HEK293 (cell line): ENCODE data around the gene NSD1.
A peak's percentile ranks its signal among the peaks of the same experiment; 100 is the strongest.

ENCODE experiments used
- CTCF ChIA-PET: fragments of 350-600 bp; formaldehyde crosslinking; extraction: SDS; loops from one replicate; lab custom pipeline; 2021; ENCODE audit warnings: antibody characterized with exemption; lab: Yijun Ruan, JAX
- POLR2A ChIA-PET: fragments of 300-600 bp; formaldehyde crosslinking; extraction: SDS; loops from one replicate; lab custom pipeline; 2020; ENCODE audit warnings: antibody characterized with exemption, inconsistent platforms; lab: Yijun Ruan, JAX
- H3K27ac ChIP-seq: fragments of 200-500 bp; sonication (Bioruptor generic); 2 replicates; pipeline ENCODE4 v1.5.1; 2014; ENCODE audit warnings: low read depth, low read length, control low read depth, inconsistent platforms; ENCODE audit errors: extremely low read depth
- H3K36me3 ChIP-seq, 2 experiments: fragments of 200-500 bp in 1 of 2; sonication (Bioruptor generic) in 1 of 2; 1 replicate in 1 of 2; 2 replicates in 1 of 2; pipeline ENCODE4 v1.5.1; 2014 to 2017; ENCODE audit warnings: inconsistent platforms in 2 of 2, low read length in 2 of 2; ENCODE audit not compliant: control insufficient read depth in 2 of 2, insufficient read depth in 1 of 2
- H3K4me1 ChIP-seq: fragments of 200-500 bp; sonication (Bioruptor generic); 2 replicates; pipeline ENCODE4 v1.5.1; 2014; ENCODE audit warnings: mild to moderate bottlenecking, low read length, inconsistent platforms; ENCODE audit not compliant: control insufficient read depth, insufficient read depth
- H3K4me3 ChIP-seq: 2 replicates; pipeline ENCODE4 v1.5.1; 2011; ENCODE audit warnings: low read depth, mild to moderate bottlenecking, control low read depth, low read length, moderate library complexity
- H3K9me3 ChIP-seq: fragments of 200-500 bp; sonication (Bioruptor generic); 2 replicates; pipeline ENCODE4 v1.5.1; 2014; ENCODE audit warnings: low read depth, low read length, inconsistent platforms; ENCODE audit not compliant: control insufficient read depth, insufficient read depth
- CTCF ChIP-seq: fragments of 450-650 bp; formaldehyde crosslinking; IDR thresholded peaks from 2 replicates; pipeline ENCODE4 v1.5.1; 2016; ENCODE audit warnings: missing biosample characterization, missing genetic modification characterization
- EGR2 ChIP-seq: fragments of 450-650 bp; formaldehyde crosslinking; IDR thresholded peaks from 2 replicates; pipeline ENCODE4 v1.5.1; 2016; ENCODE audit warnings: low read depth, missing biosample characterization, missing genetic modification characterization
- KLF10 ChIP-seq: fragments of 450-650 bp; IDR thresholded peaks from 2 replicates; pipeline ENCODE4 v1.5.1; 2018; ENCODE audit warnings: missing biosample characterization, mild to moderate bottlenecking, missing genetic modification characterization
- KLF7 ChIP-seq: fragments of 450-650 bp; formaldehyde crosslinking; IDR thresholded peaks from 2 replicates; pipeline ENCODE4 v1.5.1; 2016; ENCODE audit warnings: missing biosample characterization, missing genetic modification characterization, borderline replicate concordance
- KLF9 ChIP-seq: fragments of 450-650 bp; formaldehyde crosslinking; IDR thresholded peaks from 2 replicates; pipeline ENCODE4 v1.5.1; 2016; ENCODE audit warnings: missing biosample characterization, missing genetic modification characterization, low read depth
- OVOL3 ChIP-seq: fragments of 450-650 bp; formaldehyde crosslinking; IDR thresholded peaks from 2 replicates; pipeline ENCODE4 v1.5.1; 2016; ENCODE audit warnings: missing biosample characterization, missing genetic modification characterization
- YY2 ChIP-seq: fragments of 450-650 bp; formaldehyde crosslinking; IDR thresholded peaks from 2 replicates; pipeline ENCODE4 v1.5.1; 2016; ENCODE audit warnings: missing biosample characterization, missing genetic modification characterization
- ZBTB48 ChIP-seq: fragments of 450-650 bp; formaldehyde crosslinking; IDR thresholded peaks from 2 replicates; pipeline ENCODE4 v1.5.1; 2016; ENCODE audit warnings: missing biosample characterization, missing genetic modification characterization
- ZNF132 ChIP-seq: fragments of 450-650 bp; formaldehyde crosslinking; IDR thresholded peaks from 2 replicates; pipeline ENCODE4 v1.5.1; 2017; ENCODE audit warnings: missing biosample characterization, missing genetic modification characterization, borderline replicate concordance
- ZNF16 ChIP-seq: fragments of 450-650 bp; formaldehyde crosslinking; IDR thresholded peaks from 2 replicates; pipeline ENCODE4 v1.5.1; 2016; ENCODE audit warnings: low read depth, missing biosample characterization, missing genetic modification characterization
- ZNF174 ChIP-seq: fragments of 450-650 bp; formaldehyde crosslinking; IDR thresholded peaks from 2 replicates; pipeline ENCODE4 v1.5.0; 2017; ENCODE audit warnings: missing biosample characterization, mild to moderate bottlenecking, missing genetic modification characterization
- ZNF473 ChIP-seq: fragments of 450-650 bp; formaldehyde crosslinking; IDR thresholded peaks from 2 replicates; pipeline ENCODE4 v1.5.1; 2017; ENCODE audit warnings: missing biosample characterization, missing genetic modification characterization
- ZNF501 ChIP-seq: fragments of 450-650 bp; formaldehyde crosslinking; IDR thresholded peaks from 2 replicates; pipeline ENCODE4 v1.5.1; 2016; ENCODE audit warnings: missing biosample characterization, missing genetic modification characterization
- TF ChIP-seq, protein P1 (sequence below): fragments of 450-650 bp; formaldehyde crosslinking; IDR thresholded peaks from 2 replicates; pipeline ENCODE4 v1.5.1; 2016; ENCODE audit warnings: missing biosample characterization, missing genetic modification characterization
- TF ChIP-seq, protein P2 (sequence below): fragments of 450-650 bp; formaldehyde crosslinking; IDR thresholded peaks from 2 replicates; pipeline ENCODE4 v1.5.1; 2016; ENCODE audit warnings: missing biosample characterization, missing genetic modification characterization, low read depth
- TF ChIP-seq, protein P3 (sequence below): fragments of 450-650 bp; formaldehyde crosslinking; IDR thresholded peaks from 2 replicates; pipeline ENCODE4 v1.5.1; 2016; ENCODE audit warnings: missing biosample characterization, missing genetic modification characterization, borderline replicate concordance

Gene NSD1

GRCh38 chr5:177308740-177309139, 175.2 kb downstream of the NSD1 start:
- POLR2A ChIA-PET = interaction anchor here (1.1 to 1.4 kb wide), 6 partner anchors 8 to 187 kb away, joined by 3 to 5 read pairs (median 4); no protein-coding TSS in a partner anchor

GRCh38 chr5:177309351-177310191, 176.0 kb downstream of the NSD1 start:
- Histone ChIP-seq H3K4me3 (no peak overlapping the region), H3K36me3 (peaks cover 4 to 50% of the 10 kb centered on the region in 2 experiments; a peak in 2 of 3 replicates), H3K9me3 (no peaks in the 10 kb centered on the region), H3K4me1 (peaks cover 11% of the 10 kb centered on the region), H3K27ac (no peak overlapping the region)
- CTCF ChIA-PET = interaction anchor here (0.6 to 3.3 kb wide), 47 partner anchors 9 to 679 kb away, joined by 3 to 23 read pairs (median 4); partner anchors contain the start of genes DDX41, EIF4E1B, LMAN2 and PDLIM7
- POLR2A ChIA-PET = interaction anchor here (1.0 to 1.5 kb wide), 12 partner anchors 9 to 188 kb away, joined by 3 to 6 read pairs (median 4); partner anchors contain the start of genes GRK6, LMAN2 and PDLIM7
- TF ChIP-seq ZBTB48 (peak; percentile 78), OVOL3 (tag by site-specific recombination) (no peak), KLF9 (tag by site-specific recombination) (no peak), ZNF174 (tag by site-specific recombination) (no peak), ZNF473 (tag by site-specific recombination) (no peak), ZNF16 (no peak), KLF10 (no peak), ZNF501 (tag by site-specific recombination) (no peak), CTCF (tag by site-specific recombination) (peak; percentile 90), KLF7 (no peak), ZNF132 (tag by site-specific recombination) (no peak), YY2 (tag by site-specific recombination) (no peak)
- TF ChIP-seq, protein P1, sequence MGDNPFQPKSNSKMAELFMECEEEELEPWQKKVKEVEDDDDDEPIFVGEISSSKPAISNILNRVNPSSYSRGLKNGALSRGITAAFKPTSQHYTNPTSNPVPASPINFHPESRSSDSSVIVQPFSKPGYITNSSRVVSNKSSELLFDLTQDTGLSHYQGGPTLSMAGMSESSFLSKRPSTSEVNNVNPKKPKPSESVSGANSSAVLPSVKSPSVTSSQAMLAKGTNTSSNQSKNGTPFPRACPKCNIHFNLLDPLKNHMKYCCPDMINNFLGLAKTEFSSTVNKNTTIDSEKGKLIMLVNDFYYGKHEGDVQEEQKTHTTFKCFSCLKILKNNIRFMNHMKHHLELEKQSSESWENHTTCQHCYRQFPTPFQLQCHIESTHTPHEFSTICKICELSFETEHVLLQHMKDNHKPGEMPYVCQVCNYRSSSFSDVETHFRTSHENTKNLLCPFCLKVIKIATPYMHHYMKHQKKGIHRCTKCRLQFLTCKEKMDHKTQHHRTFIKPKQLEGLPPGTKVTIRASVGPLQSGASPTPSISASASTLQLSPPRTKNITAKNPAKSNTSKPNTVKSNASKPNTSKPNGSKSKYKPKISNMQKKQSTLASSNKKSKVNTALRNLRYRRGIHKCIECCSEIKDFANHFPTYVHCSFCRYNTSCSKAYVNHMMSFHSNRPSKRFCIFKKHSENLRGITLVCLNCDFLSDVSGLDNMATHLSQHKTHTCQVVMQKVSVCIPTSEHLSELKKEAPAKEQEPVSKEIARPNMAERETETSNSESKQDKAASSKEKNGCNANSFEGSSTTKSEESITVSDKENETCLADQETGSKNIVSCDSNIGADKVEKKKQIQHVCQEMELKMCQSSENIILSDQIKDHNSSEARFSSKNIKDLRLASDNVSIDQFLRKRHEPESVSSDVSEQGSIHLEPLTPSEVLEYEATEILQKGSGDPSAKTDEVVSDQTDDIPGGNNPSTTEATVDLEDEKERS (tag by site-specific recombination) = no peak
- TF ChIP-seq, protein P2, sequence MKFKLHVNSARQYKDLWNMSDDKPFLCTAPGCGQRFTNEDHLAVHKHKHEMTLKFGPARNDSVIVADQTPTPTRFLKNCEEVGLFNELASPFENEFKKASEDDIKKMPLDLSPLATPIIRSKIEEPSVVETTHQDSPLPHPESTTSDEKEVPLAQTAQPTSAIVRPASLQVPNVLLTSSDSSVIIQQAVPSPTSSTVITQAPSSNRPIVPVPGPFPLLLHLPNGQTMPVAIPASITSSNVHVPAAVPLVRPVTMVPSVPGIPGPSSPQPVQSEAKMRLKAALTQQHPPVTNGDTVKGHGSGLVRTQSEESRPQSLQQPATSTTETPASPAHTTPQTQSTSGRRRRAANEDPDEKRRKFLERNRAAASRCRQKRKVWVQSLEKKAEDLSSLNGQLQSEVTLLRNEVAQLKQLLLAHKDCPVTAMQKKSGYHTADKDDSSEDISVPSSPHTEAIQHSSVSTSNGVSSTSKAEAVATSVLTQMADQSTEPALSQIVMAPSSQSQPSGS (tag by site-specific recombination) = no peak

More at GRCh38 chr5:177308740-177309139, 175.2 kb downstream of the NSD1 start:
- TF ChIP-seq, protein P3, sequence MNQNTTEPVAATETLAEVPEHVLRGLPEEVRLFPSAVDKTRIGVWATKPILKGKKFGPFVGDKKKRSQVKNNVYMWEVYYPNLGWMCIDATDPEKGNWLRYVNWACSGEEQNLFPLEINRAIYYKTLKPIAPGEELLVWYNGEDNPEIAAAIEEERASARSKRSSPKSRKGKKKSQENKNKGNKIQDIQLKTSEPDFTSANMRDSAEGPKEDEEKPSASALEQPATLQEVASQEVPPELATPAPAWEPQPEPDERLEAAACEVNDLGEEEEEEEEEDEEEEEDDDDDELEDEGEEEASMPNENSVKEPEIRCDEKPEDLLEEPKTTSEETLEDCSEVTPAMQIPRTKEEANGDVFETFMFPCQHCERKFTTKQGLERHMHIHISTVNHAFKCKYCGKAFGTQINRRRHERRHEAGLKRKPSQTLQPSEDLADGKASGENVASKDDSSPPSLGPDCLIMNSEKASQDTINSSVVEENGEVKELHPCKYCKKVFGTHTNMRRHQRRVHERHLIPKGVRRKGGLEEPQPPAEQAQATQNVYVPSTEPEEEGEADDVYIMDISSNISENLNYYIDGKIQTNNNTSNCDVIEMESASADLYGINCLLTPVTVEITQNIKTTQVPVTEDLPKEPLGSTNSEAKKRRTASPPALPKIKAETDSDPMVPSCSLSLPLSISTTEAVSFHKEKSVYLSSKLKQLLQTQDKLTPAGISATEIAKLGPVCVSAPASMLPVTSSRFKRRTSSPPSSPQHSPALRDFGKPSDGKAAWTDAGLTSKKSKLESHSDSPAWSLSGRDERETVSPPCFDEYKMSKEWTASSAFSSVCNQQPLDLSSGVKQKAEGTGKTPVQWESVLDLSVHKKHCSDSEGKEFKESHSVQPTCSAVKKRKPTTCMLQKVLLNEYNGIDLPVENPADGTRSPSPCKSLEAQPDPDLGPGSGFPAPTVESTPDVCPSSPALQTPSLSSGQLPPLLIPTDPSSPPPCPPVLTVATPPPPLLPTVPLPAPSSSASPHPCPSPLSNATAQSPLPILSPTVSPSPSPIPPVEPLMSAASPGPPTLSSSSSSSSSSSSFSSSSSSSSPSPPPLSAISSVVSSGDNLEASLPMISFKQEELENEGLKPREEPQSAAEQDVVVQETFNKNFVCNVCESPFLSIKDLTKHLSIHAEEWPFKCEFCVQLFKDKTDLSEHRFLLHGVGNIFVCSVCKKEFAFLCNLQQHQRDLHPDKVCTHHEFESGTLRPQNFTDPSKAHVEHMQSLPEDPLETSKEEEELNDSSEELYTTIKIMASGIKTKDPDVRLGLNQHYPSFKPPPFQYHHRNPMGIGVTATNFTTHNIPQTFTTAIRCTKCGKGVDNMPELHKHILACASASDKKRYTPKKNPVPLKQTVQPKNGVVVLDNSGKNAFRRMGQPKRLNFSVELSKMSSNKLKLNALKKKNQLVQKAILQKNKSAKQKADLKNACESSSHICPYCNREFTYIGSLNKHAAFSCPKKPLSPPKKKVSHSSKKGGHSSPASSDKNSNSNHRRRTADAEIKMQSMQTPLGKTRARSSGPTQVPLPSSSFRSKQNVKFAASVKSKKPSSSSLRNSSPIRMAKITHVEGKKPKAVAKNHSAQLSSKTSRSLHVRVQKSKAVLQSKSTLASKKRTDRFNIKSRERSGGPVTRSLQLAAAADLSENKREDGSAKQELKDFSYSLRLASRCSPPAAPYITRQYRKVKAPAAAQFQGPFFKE = no peak
- peak; percentile 75 for TF ChIP-seq EGR2 (tag by site-specific recombination)
- peaks cover 4 to 51% of the 10 kb centered on the region in 2 experiments; a peak in 2 of 3 replicates for H3K36me3 ChIP-seq
- H3K9me3 ChIP-seq = no peaks in the 10 kb centered on the region
- no peak overlapping the region for H3K4me3 ChIP-seq
- CTCF ChIA-PET = interaction anchor here (0.6 to 3.3 kb wide), 16 partner anchors 19 to 211 kb away, joined by 3 to 15 read pairs (median 4); partner anchors contain the start of gene DDX41
- peaks cover 11% of the 10 kb centered on the region for H3K4me1 ChIP-seq
- H3K27ac ChIP-seq = no peak overlapping the region
